GM04503 (cell line): ENCODE measurements around the gene JAG2.

ENCODE experiments used
- DNase-seq: peaks from one replicate; pipeline ENCODE4 v3.0.0-alpha.2; 2012; ENCODE audit warnings: low read depth

The JAG2 gene

GRCh38 chr14:105150368-105151083 is 18.1 kb downstream of the JAG2 start:
- no peak for DNase-seq

- DNase-seq: no peak
Observed at GRCh38 chr14:105150026-105150367, 18.6 kb downstream of the JAG2 start.

GRCh38 chr14:105149146-105149781 is 19.3 kb downstream of the JAG2 start:
- DNase-seq: no peak

- DNase-seq: no peak
Observed at GRCh38 chr14:105148604-105149145, 19.9 kb downstream of the JAG2 start.

- no peak for DNase-seq
Observed at GRCh38 chr14:105147671-105148603, 20.6 kb downstream of the JAG2 start.

- DNase-seq: no peak
Observed at GRCh38 chr14:105146976-105147635, 21.5 kb downstream of the JAG2 start.

GRCh38 chr14:105146181-105146975 is 22.2 kb downstream of the JAG2 start:
- no peak for DNase-seq

GRCh38 chr14:105145381-105146180 is 23.0 kb downstream of the JAG2 start:
- no peak for DNase-seq

- DNase-seq: no peak
Observed at GRCh38 chr14:105144666-105145380, 23.8 kb downstream of the JAG2 start.

- DNase-seq: no peak
Observed at GRCh38 chr14:105144026-105144665, 24.4 kb downstream of the JAG2 start.

- DNase-seq: no peak
Observed at GRCh38 chr14:105143451-105144025, 25.0 kb downstream of the JAG2 start.

- no peak for DNase-seq
Observed at GRCh38 chr14:105142651-105143450, 25.7 kb downstream of the JAG2 start.

- no peak for DNase-seq
Observed at GRCh38 chr14:105141486-105142281, 26.9 kb downstream of the JAG2 start.

GRCh38 chr14:105141026-105141425 is 27.6 kb downstream of the JAG2 start:
- no peak for DNase-seq

- DNase-seq: no peak
Observed at GRCh38 chr14:105140581-105140980, 28.0 kb downstream of the JAG2 start.

GRCh38 chr14:105139831-105140239 is 28.7 kb downstream of the JAG2 start:
- DNase-seq: no peak

GRCh38 chr14:105139212-105139825 is 29.3 kb downstream of the JAG2 start:
- DNase-seq: no peak
